ENCODE data around the gene PKD2.
A peak's percentile ranks its signal among the peaks of the same experiment; 100 is the strongest.

PKD2 gene

GRCh38 chr4:88043001-88043400, 35.6 kb downstream of the PKD2 start:
- no peak overlapping the region for H3K4me3 ChIP-seq (replicated peaks in 1 of 2; ENCODE audit: low read depth in 2 of 2, low read length in 2 of 2)
- peak in 1 of 2 donors; percentile 52 for DNase-seq (ENCODE audit: low read depth in 2 of 2)
- TF ChIP-seq CTCF (IDR thresholded peaks at IDR 0.05; ENCODE audit: low read depth, low read length) = no peak

- no peak for DNase-seq (ENCODE audit: low read depth in 2 of 2)
- H3K4me3 ChIP-seq (replicated peaks in 1 of 2; ENCODE audit: low read depth in 2 of 2, low read length in 2 of 2) = no peak overlapping the region
- no peak for TF ChIP-seq CTCF (IDR thresholded peaks at IDR 0.05; ENCODE audit: low read depth, low read length)
Observed at GRCh38 chr4:88043586-88044340, 36.3 kb downstream of the PKD2 start.

DNA sequence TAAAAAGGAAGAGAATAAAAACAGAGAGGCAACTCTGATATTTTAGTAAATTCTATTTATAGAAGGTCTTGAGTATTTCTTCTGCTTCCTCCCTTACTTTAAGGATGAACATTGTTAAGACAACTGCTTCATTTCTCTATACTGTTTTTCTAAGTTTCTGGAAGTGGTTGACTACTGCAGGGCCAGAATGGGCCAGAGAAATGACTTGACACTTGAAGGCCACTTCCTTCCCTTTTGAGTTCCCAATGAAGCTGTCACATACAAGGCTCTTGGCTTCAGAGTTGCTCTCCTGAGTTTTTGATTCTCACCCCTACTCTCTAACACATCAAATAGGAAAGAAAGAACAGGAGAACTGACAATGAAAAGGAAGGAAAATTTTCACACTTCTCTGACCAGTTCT, 37.6 kb downstream of the PKD2 start:
- no peak for TF ChIP-seq CTCF (IDR thresholded peaks at IDR 0.05; ENCODE audit: low read depth, low read length)
- H3K4me3 ChIP-seq (replicated peaks in 1 of 2; ENCODE audit: low read depth in 2 of 2, low read length in 2 of 2) = no peak overlapping the region
- no peak for DNase-seq (ENCODE audit: low read depth in 2 of 2)

DNA sequence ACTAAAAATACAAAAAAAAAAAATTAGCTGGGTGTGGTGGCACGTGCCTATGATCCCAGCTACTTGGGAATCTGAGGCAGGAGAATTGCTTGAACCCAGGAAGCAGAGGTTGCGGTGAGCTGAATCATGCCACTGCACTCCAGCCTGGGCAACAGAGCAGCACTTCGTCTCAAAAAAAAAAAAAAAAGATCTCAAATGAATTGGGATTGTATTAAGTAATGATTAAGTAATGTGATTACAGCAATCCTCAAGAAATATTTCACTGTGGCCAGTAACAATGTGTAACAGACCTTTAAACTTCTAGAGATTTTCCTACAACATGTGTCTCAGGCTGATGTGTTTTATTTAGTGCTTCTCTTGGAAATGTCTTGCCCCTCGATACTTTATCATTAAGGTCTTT, 46.8 kb downstream of the PKD2 start:
- no peak overlapping the region for H3K4me3 ChIP-seq (replicated peaks in 1 of 2; ENCODE audit: low read depth in 2 of 2, low read length in 2 of 2)
- TF ChIP-seq CTCF (IDR thresholded peaks at IDR 0.05; ENCODE audit: low read depth, low read length) = no peak
- DNase-seq (ENCODE audit: low read depth in 2 of 2) = no peak

- DNase-seq (ENCODE audit: low read depth in 2 of 2) = peak; percentile 59 to 60
- peak; percentile 54 for TF ChIP-seq CTCF (IDR thresholded peaks at IDR 0.05; ENCODE audit: low read depth, low read length)
Observed at GRCh38 chr4:88054901-88055300, 47.5 kb downstream of the PKD2 start.

DNA sequence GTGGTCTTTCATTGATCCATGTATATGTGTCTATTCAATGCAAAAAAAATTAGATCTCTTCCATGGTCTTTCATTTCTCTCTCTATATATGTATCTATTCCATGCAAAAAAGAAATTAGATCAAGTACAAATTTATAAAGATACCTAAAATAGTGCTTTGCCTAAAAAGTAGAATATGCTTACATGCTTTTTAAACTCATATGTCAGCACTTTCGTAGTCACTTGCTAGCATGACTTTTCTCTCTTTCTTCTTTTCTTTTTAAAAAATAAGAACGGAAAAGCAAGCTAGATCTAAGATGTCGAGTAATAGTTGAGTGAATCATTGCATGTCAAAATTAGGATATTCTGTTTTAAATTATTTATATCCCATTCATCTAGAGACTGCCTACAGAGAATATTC, 50.9 kb downstream of the PKD2 start:
- no peak overlapping the region for H3K4me3 ChIP-seq (replicated peaks in 1 of 2; ENCODE audit: low read depth in 2 of 2, low read length in 2 of 2)
- no peak for TF ChIP-seq CTCF (IDR thresholded peaks at IDR 0.05; ENCODE audit: low read depth, low read length)
- no peak for DNase-seq (ENCODE audit: low read depth in 2 of 2)

More at GRCh38 chr4:88054901-88055300, 47.5 kb downstream of the PKD2 start:
- H3K4me3 ChIP-seq (replicated peaks in 1 of 2; ENCODE audit: low read depth in 2 of 2, low read length in 2 of 2) = no peak overlapping the region

GRCh38 chr4:88059766-88060165, 52.3 kb downstream of the PKD2 start:
- no peak overlapping the region for H3K4me3 ChIP-seq (replicated peaks in 1 of 2; ENCODE audit: low read depth in 2 of 2, low read length in 2 of 2)
- no peak for DNase-seq (ENCODE audit: low read depth in 2 of 2)
- TF ChIP-seq CTCF (IDR thresholded peaks at IDR 0.05; ENCODE audit: low read depth, low read length) = no peak
